Panc1 (cell line): ENCODE data around the gene CASR. TPM values are rescaled to one million over a fixed set of nuclear protein-coding genes. Genes with fewer than 3 reads are reported as not detected.

Source experiments
- ATAC-seq: fragments of 200-7000 bp; cut with Tn5 transposase; 2 replicates; pipeline ENCODE4 v1.9.1; 2020; ENCODE audit warnings: mild to moderate bottlenecking, moderate library complexity
- BruUV-seq: library from RNA; stranded (reverse); fragments of 400-500 nt; replicated peaks from 2 replicates; lab custom pipeline; 2021; lab: Mats Ljungman, UMichigan
- CTCF ChIA-PET: fragments of 300-600 bp; sonication (Branson Sonifier 250); formaldehyde crosslinking; loops from one replicate; lab custom pipeline; 2022; ENCODE audit warnings: antibody characterized with exemption; lab: Charles Lee
- POLR2A ChIA-PET: fragments of 300-600 bp; sonication (Branson Sonifier 250); formaldehyde crosslinking; loops from one replicate; lab custom pipeline; 2022; ENCODE audit warnings: antibody characterized with exemption; lab: Charles Lee
- DNase-seq: peaks from one replicate; pipeline ENCODE4 v3.0.0-alpha.2; 2010; ENCODE audit warnings: low read depth, low spot score
- H3K27ac ChIP-seq: 2 replicates; pipeline ENCODE4 v1.5.1; 2011; ENCODE audit warnings: mild to moderate bottlenecking, low read length, inconsistent platforms
- H3K27me3 ChIP-seq: fragments of 200-500 bp; sonication (Bioruptor generic); 2 replicates; pipeline ENCODE4 v1.6.0; 2014; ENCODE audit warnings: low read length, inconsistent platforms; ENCODE audit not compliant: control insufficient read depth, insufficient read depth
- H3K36me3 ChIP-seq: fragments of 200-500 bp; sonication (Bioruptor generic); 2 replicates; pipeline ENCODE4 v1.5.1; 2014; ENCODE audit warnings: inconsistent platforms, mild to moderate bottlenecking, low read length, moderate library complexity; ENCODE audit not compliant: control insufficient read depth, insufficient read depth
- H3K4me1 ChIP-seq: 2 replicates; pipeline ENCODE4 v1.5.1; 2011; ENCODE audit warnings: inconsistent platforms, mild to moderate bottlenecking, low read length, moderate library complexity; ENCODE audit not compliant: control insufficient read depth, insufficient read depth
- H3K4me3 ChIP-seq, 2 experiments: 2 replicates each; pipeline ENCODE4 v1.5.1; 2011 to 2012; ENCODE audit warnings: low read depth in 2 of 2, low read length in 2 of 2, mild to moderate bottlenecking in 2 of 2, inconsistent platforms in 1 of 2, moderate library complexity in 1 of 2
- H3K9me3 ChIP-seq: fragments of 200-500 bp; sonication (Bioruptor generic); 2 replicates; pipeline ENCODE4 v1.5.1; 2014; ENCODE audit warnings: low read depth, mild to moderate bottlenecking, inconsistent platforms, low read length, moderate library complexity; ENCODE audit not compliant: control insufficient read depth, insufficient read depth
- CTCF ChIP-seq: fragments of 450-650 bp; IDR thresholded peaks from 2 replicates; pipeline ENCODE4 v1.5.1; 2017; ENCODE audit warnings: mild to moderate bottlenecking
- POLR2AphosphoS5 ChIP-seq: IDR thresholded peaks from 2 replicates; pipeline ENCODE4 v1.6.1; 2012; ENCODE audit warnings: mild to moderate bottlenecking, low read depth, low read length, moderate library complexity
- REST ChIP-seq, 2 experiments: IDR thresholded peaks; 2 replicates each; pipeline ENCODE4 v1.6.1; 2011 to 2012; ENCODE audit warnings: low read depth in 2 of 2, control low read depth in 1 of 2, low read length in 1 of 2, mild to moderate bottlenecking in 1 of 2, moderate library complexity in 1 of 2; ENCODE audit not compliant: insufficient read depth in 1 of 2
- SIN3A ChIP-seq: IDR thresholded peaks from 2 replicates; pipeline ENCODE4 v1.6.1; 2012; ENCODE audit warnings: low read depth, mild to moderate bottlenecking, low read length, moderate library complexity, borderline replicate concordance; ENCODE audit not compliant: insufficient read depth
- TCF7L2 ChIP-seq: IDR thresholded peaks from 2 replicates; pipeline ENCODE4 v1.6.1; 2011; ENCODE audit warnings: mild to moderate bottlenecking, low read depth, low read length, inconsistent platforms
- in situ Hi-C: cut with HindIII; loops from 2 replicates; pipeline ENCODE4 v1.10.0; 2016; ENCODE audit warnings: low sequenced_read_pairs, low pct_unique_long_range_greater_than_20kb
- intact Hi-C: fragments of 100-400 bp; cut with micrococcal nuclease; formaldehyde crosslinking; loops from one replicate; pipeline ENCODE4 v1.10.0; 2022; ENCODE audit not compliant: unreplicated experiment
- total RNA-seq: library from RNA; stranded (reverse); gene quantifications from one replicate; pipeline ENCODE4 v1.2.1, GENCODE V29; 2021; ENCODE audit not compliant: unreplicated experiment

CASR gene
- total RNA-seq, 1 experiment from 2014 or later = not detected

GRCh38 chr3:122232485-122232884 lies 49.0 kb downstream of the CASR start:
- intact Hi-C loops (no loop called here), in situ Hi-C loops (no loop called here)
- Histone ChIP-seq H3K36me3 (no peaks in the 10 kb centered on the region), H3K4me3 (no peak overlapping the region), H3K27me3 (peaks cover 26% of the 10 kb centered on the region), H3K9me3 (no peaks in the 10 kb centered on the region), H3K27ac (no peak overlapping the region), H3K4me1 (no peaks in the 10 kb centered on the region)
- TF ChIP-seq CTCF (no peak), TCF7L2 (no peak), SIN3A (no peak), REST (IDR thresholded peaks at IDR 0.05; ENCODE audit: insufficient read depth in 1 of 2, low read depth in 2 of 2, low read length in 1 of 2) (no peak), POLR2AphosphoS5 (no peak)
- CTCF ChIA-PET = no interaction called here
- POLR2A ChIA-PET = no interaction called here
- BruUV-seq = no TSS peak
- no peak for DNase-seq
- no peak for ATAC-seq

DNA sequence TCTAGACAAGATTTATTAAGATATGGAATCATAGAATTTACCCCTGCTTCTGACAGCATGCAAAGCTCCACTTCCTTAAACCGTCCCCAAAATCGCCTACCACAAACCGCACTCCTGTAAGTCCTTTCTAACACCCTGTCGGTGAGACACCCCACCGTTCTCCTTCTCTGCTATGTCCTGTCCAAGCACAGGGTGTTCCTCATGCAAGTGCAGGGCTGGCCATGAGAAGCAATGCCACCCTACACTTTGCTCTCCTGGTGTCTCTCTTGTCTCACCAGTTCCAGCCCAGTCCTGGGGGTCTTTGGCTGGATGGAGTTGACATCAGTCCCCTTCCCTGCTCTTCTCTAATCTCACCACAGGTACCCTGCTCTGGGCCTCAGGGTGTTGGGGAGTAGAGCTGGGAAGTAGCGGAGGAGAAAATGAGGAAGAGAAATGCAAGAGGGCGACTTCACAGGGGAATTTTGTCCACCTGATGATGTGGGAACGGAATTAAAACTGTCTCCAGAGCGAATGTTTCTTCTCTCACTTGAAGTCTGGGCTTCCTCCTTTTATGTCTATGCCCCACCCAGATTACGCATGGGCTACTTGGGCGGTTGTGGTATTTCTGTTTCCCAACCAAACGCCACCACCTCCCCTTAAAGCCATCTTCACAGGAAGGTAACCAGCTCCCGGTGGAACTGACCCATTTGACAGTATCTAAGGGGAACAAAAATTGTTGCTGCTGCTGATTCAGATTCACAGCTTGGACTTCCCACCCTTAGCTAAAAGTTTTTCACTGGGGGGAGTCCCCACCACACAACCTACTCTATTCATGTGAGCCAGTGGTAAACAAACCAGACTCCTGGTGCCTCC lies 49.9 kb downstream of the CASR start:
- DNase-seq (no peak), ATAC-seq (no peak)
- H3K4me1 ChIP-seq = no peaks in the 10 kb centered on the region
- intact Hi-C loops = no loop called here
- H3K9me3 ChIP-seq = no peaks in the 10 kb centered on the region
- BruUV-seq = no TSS peak
- H3K4me3 ChIP-seq = no peak overlapping the region
- CTCF ChIA-PET = no interaction called here
- H3K27ac ChIP-seq = no peak overlapping the region
- no peak for TF ChIP-seq CTCF
- no peak for TF ChIP-seq SIN3A
- no peak for TF ChIP-seq REST (IDR thresholded peaks at IDR 0.05; ENCODE audit: insufficient read depth in 1 of 2, low read depth in 2 of 2, low read length in 1 of 2)
- TF ChIP-seq TCF7L2 = no peak
- TF ChIP-seq POLR2AphosphoS5 = no peak
- H3K27me3 ChIP-seq = peaks cover 29% of the 10 kb centered on the region
- H3K36me3 ChIP-seq = no peaks in the 10 kb centered on the region
- POLR2A ChIA-PET = no interaction called here
- in situ Hi-C loops = no loop called here
